ENCODE measurements around the gene EHD1.
"Not testable (repeated sequence)": the region's sequence is repeated elsewhere in the genome, so short reads cannot be mapped to it uniquely, and the experiment has no call there.

Gene EHD1

DNA sequence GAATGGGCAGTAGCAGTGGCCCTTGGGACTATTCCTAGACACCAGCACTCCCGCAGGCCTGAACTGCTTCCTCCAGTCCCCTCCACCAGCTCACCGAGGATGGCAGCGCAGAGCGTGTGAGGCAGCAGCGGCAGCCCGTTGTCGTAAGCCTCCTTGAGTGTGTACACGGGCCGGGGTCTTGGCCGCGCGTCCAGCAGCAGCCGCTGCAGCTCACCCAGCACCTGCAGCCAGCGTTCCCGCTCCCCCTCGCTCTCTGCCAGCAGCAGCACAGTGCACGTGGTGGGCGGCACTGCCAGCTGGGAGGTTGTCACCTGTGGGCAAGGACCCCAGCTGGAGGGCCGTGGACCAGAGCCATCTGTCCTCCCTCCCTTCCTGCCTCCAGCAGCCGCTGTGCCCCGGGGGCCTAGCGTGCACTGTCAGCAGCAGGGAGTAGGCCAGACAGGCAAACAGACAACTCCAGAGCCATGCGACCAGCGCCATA, 47.0 kb downstream of the EHD1 start:
- no peak for DNase-seq (ENCODE audit: low read depth, low spot score)

DNA sequence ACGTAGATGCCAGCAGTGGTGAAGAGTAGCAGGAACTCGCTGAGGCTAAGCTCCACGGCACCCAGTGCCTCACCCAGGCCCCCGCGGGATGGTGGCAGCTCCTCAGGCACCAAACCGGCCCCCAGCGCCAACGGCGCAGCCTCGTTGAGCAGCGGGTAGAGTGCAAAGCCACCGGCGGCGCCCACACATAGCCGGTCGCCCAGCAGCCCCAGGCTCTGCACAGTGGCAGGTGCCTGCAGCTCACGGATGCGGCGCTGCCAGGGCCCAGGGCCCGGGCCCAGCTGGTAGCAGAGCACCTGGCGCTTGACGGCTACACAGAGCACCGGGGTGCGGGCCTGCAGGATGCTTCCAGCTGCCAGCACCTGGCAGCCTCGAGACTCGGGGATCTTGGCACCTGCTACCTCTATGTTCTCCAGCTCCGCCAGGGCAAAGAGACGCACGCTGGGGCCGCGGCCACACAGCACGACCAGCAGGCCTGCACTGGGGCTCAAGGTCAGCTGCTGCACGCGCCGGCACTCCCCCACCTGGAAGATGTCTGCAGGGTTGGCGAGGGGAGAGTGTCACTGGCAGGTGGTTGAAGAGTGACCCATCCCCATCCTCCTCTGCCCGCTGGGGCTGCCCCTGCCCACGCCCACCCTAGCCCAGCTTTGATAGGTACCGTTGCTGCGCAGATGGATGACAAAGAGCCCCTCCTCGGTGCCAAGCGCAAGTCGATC, 48.7 kb downstream of the EHD1 start:
- DNase-seq (ENCODE audit: low read depth, low spot score) = no peak

DNA sequence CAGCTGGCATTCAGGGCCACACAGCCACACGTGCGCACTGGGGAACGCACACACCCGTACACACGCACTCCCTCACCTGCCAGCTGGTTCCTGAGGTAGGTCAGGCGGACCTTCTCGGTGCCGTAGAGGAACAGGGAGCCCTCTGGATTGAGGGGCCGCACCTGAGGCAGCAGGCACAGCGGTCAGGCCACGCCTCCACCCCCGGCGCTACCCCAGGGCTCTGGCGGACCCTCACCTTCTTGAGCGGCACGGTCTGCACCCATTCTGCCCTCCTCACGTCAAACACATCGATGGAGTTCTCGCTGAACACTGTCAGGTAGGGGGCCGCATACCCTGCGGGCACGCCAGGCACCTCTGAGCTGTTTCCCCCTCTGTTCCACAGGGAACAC, 51.0 kb downstream of the EHD1 start:
- DNase-seq (ENCODE audit: low read depth, low spot score) = no peak

DNA sequence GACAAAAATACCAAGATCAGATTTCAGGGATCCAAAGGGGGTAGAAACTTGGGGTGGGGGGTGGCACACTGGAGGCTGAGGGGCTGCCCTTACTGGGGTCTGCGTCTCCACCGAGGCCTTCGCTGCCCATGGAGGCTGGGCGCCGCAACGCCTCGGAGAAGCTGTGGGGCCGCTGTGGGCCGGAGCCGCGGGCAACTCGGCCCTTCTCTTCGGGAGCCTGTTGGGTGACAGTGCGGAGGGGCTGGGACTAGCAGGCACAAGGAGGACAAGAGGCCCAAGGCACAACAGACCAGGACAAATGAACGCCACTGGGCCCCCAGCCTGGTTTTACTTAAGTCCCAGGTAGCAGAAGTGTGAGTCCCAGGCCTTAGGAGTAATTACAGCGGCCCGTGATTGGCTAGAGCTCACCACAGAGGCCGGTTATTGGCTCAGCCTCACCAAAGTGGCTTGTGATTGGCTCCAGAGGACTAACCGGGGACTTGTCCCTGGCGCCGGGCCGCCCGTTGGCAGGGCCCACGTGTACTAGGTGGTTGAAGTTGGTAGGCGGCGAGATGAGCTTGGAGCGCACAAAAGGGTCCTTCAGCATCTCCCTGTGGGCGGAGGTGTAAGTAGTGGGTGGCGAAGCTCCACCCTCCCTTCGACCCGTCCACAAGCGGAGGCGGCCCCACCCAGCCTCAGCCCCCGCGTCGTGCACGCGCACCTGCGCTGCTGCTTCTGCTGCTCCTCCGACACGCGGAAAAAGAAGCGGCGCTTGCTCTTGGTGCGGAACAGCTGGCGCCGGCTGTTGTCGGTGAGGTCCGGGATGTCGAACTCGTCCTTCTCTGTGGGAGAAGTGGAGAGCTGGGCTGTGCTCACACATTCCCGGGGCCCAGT, 51.6 kb downstream of the EHD1 start:
- DNase-seq (ENCODE audit: low read depth, low spot score) = no peak

DNA sequence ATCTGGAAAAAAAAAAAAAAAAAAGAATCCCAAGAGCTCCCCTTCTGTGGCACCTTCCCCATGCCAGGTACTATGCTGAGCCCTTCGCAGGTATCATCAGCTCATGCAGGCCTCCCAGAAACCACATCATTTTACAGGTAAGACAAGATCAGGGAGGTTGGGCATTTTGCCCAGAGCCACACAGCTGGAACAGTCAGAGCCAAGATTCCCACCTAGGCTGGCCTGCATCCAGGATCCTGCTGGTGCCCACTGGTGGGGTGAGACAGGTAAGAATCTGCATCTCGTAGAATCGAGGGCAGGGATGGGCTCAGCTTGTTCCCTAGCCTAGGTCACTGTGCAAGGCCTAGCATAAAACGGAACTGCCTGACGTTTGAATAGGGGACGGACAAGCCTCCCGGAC, 52.4 kb downstream of the EHD1 start:
- DNase-seq (ENCODE audit: low read depth, low spot score) = no peak

DNA sequence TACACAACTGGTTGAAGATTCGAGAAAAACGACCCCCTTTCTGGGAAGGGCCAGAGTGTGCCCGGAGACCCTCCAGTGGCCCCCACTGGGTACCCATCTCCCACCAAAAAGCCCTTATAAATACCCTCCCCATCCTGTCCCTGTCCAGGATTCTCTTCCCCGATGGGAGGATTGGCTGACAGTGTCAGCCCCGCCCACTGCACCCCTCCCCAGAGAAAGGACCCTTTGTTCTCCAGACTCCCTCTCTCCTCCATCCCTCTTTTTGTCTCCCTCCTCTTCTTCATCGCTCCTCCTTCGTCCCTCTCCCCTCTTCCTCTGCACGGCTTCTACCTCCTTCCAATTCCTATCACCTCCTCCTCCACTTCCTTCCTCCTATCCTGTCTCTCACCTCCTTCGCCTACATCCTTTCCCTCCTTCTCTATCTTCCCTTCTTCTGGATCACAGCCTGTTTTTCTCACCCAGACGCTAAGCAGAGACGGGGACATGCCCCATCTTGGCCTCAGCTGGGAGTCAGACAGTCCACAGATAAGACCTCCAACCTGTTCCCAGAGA, 54.8 kb downstream of the EHD1 start:
- DNase-seq (ENCODE audit: low read depth, low spot score) = no peak

DNA sequence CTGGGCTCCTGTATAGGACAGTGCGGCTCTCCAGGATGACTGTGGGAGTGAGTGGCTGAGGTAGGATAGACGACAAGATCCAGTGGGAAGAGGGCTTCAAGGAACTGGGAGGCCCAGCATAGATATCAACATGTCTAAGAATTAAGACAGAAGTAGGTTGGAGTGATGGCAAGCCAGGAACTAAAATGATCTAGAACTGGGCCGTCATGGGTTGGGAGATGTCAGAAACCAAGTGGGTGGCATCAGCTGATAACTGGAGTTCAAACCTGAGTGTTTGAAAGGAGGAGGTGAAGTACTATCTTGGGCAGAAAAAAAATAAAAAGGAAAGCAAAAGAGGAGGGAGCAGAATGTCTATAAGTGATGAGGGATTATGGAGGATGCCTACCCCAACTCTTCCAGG, 60.9 kb downstream of the EHD1 start:
- no peak for DNase-seq (ENCODE audit: low read depth, low spot score)

DNA sequence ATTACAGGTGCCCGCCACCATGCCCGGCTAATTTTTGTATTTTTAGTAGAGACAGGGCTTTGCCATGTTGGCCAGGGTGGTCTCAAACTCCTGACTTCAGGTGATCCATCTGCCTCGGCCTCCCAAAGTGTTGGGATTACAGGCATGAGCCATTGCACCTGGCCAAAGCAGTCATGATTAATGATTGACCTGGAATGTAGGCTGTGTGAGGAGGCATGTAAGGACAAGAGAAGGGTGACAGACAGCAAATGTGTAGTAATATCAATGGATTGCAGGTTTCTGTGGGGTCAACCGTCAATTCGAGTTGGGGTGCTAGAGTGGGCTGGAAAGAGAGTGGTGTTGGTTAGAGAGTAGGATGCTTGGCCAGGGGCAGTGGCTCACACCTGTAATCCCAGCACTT, 63.0 kb downstream of the EHD1 start:
- not testable (repeated sequence) for DNase-seq (ENCODE audit: low read depth, low spot score)

DNA sequence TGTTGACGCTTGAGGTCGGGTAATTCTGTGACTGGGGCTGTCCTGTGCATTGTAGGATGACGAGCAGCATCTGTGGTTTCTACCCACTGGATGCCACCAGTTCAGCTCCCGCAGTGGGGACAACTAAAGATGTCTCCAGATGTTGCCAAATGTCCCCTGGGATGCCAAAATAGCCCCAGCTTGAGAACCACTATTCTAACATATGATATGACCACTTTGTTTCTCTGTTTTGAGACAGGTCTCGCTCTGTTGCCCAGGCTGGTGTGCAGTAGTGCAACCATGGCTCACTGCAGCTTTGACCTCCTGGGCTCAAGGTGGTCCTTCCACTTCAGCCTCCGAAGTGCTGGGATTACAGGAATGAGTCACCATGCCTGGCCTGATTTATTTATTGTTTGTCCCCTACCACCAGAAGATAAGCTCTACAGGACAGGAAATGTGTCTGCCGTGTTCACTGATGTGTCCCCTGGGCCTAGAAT, 63.7 kb downstream of the EHD1 start:
- DNase-seq (ENCODE audit: low read depth, low spot score) = no peak

DNA sequence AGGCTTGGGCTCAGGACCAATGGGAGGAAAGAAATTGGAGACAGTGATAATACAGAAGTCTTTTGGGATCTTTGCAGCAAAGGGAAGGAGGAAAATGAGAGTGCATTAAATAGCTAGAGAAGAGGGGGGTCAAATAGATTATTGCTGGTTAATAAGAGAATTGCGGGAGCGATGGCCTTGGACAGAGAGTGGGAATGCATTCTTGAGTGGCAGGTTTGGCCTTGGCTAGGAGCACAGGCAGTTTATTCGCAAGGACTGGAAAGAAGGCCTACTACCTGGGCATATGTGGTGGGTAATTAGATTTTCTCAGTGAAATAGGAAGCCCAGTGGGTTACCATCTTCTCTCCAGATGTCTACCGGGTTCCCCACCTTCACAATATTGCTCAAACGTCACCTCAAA, 64.6 kb downstream of the EHD1 start:
- no peak for DNase-seq (ENCODE audit: low read depth, low spot score)

DNA sequence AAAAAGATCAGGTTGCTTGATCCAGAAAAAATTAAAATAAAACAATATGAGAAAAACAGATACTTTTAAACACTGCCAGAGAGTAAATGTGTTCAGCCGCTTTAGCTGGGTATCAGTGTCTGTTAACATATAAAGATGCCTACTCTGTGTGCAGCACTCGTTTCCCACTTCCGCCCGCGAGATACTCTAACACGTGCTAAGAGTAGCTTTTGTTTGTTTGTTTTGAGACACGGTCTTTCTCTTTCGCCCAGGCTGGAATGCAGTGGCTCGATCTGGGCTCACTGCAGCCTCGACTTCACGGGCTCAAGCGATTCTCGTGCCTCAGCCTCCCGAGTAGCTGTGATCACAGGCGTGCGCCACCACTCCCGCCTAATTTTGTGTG, 67.5 kb downstream of the EHD1 start:
- DNase-seq (ENCODE audit: low read depth, low spot score) = no peak

DNA sequence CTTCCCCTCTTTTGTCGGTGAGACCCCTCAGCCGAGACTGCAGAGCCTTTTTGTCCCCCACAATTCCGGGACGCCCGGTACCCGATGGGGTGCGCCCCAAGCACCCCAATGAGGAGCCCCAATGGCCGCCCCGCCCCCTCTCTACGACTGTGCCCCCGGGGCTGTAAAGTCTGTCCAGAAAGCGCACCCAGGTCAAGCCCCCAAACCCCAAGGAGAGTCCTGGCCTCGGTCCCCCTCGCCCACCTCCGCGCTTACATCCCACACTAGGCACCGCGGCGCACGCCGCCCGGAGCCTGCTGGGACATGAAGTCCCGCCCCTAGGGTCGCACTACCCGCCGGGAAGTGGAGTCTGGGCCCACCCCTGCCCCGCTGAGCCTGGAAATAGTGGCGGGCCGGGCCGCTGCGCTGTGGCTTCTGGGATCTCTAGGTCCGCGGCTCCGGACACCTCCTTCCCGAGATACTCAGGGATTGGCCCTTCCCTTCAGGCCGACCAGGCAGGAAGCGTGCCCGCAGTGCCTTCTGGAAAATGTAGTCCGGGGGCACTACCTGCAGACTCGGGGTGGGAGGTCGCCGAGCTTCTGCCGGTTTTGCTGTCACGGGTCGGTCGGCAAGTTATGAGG, 68.0 kb downstream of the EHD1 start, which contains the start of gene MEN1:
Gene MEN1 (minus strand): TSS at position 281 of the 620 bp plus-strand sequence. CDS start 442 bp downstream, outside the sequence.
- peak; percentile 85 for DNase-seq (ENCODE audit: low read depth, low spot score)

DNA sequence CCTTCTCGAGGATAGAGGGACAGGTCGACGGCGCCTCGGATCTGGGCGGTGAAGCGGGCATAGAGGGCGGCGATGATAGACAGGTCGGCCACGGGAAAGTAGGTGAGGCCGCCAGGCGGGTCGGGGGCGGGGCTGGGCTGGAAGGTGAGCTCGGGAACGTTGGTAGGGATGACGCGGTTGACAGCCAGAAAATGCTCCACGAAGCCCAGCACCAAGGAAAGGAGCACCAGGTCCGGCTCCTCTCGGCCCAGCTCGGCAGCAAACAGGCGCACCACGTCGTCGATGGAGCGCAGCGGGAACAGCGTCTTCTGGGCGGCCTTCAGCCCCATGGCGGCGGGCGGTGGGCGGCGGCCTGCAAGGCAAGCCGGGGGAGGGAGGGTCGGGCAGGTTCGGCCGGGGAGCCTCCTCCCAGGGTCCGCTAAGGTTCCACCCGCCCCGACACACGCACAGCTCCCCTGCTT, 68.6 kb downstream of the EHD1 start:
- DNase-seq (ENCODE audit: low read depth, low spot score) = no peak

DNA sequence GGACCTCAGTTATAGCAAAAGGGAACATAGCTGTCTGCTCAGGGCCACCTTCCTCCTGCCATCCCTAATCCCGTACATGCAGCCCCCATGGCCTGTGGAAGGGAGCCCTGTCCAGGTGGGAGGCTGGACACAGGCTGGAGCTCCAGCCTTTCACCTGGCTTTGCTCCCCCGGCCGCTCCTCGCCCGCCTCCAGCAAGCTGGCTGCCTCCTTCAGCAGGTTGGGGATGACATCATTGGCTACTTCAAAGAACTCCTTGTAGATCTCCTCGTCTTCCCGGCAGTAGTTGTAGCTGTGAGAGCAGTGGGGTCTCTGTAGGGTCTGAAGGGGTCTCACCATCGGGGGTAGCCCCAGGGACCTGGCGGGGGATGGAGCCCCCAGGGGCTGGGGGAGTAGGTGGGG, 72.9 kb downstream of the EHD1 start:
- no peak for DNase-seq (ENCODE audit: low read depth, low spot score)

DNA sequence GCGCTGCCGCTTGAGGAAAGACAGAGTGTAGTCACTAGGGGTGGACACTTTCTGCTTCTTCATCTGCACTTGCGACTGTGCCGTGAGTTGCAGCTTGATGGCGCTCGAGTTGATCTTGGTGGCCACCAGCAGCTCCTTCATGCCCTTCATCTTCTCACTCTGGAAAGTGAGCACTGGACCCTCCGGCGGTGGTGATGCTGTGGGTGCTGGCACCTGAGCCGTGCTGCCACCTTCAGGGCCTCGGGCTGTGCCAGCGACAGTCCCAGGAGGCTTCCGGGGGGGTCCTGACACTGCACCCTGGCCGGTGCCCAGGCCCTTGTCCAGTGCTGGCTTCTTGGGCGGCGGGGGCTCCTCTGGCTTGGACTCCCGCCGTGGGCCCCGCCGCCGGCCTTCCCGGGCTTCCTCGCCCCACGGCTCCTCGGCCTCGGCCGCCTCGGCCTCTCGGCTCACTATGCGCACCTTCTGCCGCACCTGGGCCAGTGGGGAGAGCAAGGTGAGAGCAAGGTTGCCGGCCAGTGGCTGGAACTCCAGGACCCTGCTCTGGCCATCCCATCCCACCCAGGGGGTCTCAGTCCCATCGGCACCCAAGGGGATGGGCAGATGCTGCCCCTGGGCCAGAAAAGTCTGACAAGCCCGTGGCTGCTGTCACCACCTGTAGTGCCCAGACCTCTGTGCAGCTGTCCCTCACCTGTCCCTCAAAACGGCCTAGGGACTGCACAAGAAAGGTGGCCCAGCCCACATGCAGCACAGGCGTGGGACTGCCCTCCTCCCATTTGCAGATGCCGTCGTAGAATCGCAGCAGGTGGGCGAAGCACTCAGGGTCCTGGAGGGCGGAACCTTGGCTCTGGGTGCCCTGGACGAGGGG, 73.8 kb downstream of the EHD1 start:
- no peak for DNase-seq (ENCODE audit: low read depth, low spot score)

DNA sequence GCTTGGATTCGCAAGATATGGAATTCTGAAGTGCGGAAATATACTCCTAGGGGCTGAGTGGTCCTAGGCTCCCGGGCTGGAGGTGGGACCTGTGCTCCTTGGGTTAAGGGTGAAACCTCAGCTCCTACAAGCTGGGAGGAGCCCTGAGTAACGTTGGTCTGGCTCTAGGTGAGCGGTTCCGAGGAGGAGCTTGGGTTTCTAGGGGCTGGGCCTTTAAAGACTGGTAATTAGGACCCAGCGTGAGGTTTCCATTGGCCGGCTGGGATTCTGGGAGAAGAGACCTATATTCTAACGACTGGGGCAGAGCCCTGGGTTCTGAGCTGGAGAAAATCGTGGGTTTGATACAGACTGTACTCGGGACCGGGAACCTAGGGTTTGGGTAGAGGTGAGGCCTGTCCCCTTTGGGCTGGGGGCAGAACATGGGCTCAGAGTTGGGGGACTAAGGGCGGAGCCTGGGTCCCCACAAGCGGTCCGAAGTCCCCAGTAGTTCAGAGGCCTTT, 74.5 kb downstream of the EHD1 start:
- DNase-seq (ENCODE audit: low read depth, low spot score) = no peak

DNA sequence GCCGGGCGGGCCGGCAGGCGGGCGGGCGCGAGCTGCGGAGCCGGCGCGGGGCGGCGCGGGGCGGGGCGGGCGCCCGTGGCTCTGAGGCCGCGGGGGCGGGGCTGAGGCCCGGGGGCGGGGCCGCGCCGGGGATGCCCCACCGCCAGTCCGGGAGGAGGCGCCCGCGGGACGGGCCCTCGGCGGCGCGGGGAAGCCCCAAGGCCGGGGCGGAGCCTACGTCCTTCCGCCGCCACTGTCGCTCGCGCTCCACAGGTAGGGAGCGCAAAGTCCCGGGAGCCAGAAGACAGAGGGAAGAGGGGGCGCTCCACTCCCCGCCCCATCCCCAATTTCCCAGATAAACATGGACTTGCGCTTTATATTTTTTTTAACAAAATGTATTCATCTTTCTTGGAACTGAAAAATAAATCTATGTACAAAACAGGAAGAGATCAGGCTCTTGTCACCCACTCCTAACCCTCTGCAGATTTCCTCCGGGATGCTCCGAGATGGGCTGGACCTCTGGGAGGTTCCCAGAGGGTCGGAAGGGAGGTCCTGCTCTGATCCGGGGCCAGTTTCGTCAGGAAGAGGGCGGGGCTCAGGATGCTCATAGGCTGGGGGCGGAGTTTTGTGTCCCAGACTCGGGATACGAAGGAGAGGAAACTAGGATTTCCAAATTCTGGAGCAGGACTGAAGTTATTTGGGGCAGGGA, 75.1 kb downstream of the EHD1 start, which contains the start of gene MAP4K2:
Gene MAP4K2 (minus strand): TSS at position 57 of the 688 bp plus-strand sequence. CDS start 65 bp downstream, outside the sequence.
- DNase-seq (ENCODE audit: low read depth, low spot score) = peak; percentile 57

DNA sequence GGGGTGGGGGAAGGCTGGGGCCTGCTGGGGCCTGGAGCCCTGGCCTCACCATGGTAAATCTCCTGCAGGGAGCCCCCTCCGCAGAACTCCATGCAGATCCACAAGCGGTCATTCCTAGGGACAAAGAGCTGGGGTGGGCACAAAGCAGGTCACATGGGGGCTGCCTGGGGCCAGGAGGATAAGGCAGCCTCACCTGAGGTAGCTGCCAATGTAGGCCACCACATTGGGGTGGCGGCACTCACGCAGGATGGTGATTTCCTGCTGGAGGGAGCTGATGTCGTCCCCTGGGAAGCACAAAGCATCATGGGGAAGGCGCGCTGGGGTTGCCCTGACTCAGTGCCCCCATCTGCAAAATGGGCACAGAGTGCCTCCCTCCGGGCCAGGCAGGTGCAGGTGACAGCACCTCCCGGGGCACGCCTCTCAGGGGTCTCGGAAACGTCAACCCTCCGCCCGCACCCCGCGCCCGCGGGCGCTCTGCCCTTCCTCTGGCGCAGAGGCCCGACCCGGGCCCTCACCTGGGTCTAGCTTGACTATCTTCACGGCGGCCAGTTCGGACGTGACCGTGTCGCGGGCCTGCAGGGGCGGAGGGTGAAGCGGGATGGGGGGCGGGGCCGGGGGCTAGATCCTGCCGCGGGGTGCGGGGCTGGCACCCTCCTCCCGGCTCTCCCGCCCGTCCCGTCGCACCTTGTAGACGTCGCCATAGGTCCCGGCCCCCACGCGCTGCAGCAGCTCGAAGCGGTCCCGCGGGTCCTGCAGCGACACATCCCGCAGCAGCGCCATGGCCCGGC, 75.9 kb downstream of the EHD1 start:
- DNase-seq (ENCODE audit: low read depth, low spot score) = no peak

Measured in smooth muscle cell of the brain vasculature (primary cell).